Trophoblast cell (in vitro differentiated cells and primary cell): ENCODE measurements around the gene UBR7.

Source experiments
- DNase-seq, 2 donors: peaks; one replicate each; pipeline ENCODE4 v3.0.0-alpha.2; 2016
- H2AFZ ChIP-seq: 2 replicates; pipeline ENCODE4 v1.6.1; 2013; ENCODE audit warnings: low read length, moderate library complexity, mild to moderate bottlenecking; ENCODE audit not compliant: insufficient read depth, poor library complexity
- H2AK5ac ChIP-seq: 2 replicates; pipeline ENCODE4 v1.6.1; 2013; ENCODE audit warnings: mild to moderate bottlenecking, low read length
- H2BK120ac ChIP-seq: 2 replicates; pipeline ENCODE4 v1.6.1; 2013; ENCODE audit warnings: low read length, mild to moderate bottlenecking, moderate library complexity; ENCODE audit not compliant: insufficient read depth, poor library complexity
- H2BK12ac ChIP-seq: 2 replicates; pipeline ENCODE4 v1.6.1; 2013; ENCODE audit warnings: mild to moderate bottlenecking, low read length, moderate library complexity
- H2BK5ac ChIP-seq: 2 replicates; pipeline ENCODE4 v1.6.1; 2013; ENCODE audit warnings: low read length, low read depth, moderate library complexity, mild to moderate bottlenecking; ENCODE audit not compliant: poor library complexity
- H3K14ac ChIP-seq: 2 replicates; pipeline ENCODE4 v1.6.1; 2013; ENCODE audit warnings: mild to moderate bottlenecking, low read length
- H3K18ac ChIP-seq: 2 replicates; pipeline ENCODE4 v1.6.1; 2013; ENCODE audit warnings: mild to moderate bottlenecking, low read length
- H3K23ac ChIP-seq: 2 replicates; pipeline ENCODE4 v1.6.1; 2013; ENCODE audit warnings: low read length
- H3K27ac ChIP-seq: 2 replicates; pipeline ENCODE4 v1.5.1; 2013; ENCODE audit warnings: low read depth, mild to moderate bottlenecking, inconsistent platforms, low read length, moderate library complexity
- H3K27me3 ChIP-seq: 2 replicates; pipeline ENCODE4 v1.6.1; 2013; ENCODE audit warnings: inconsistent platforms, mild to moderate bottlenecking, low read length, moderate library complexity; ENCODE audit not compliant: insufficient read depth
- H3K36me3 ChIP-seq, 2 experiments: 1 replicate in 1 of 2; 2 replicates in 1 of 2; pipeline ENCODE4 v1.6.1; 2013; ENCODE audit warnings: low read length in 2 of 2, mild to moderate bottlenecking in 2 of 2, moderate library complexity in 1 of 2; ENCODE audit not compliant: insufficient read depth in 2 of 2, control insufficient read depth in 1 of 2
- H3K4ac ChIP-seq: 2 replicates; pipeline ENCODE4 v1.6.1; 2013; ENCODE audit warnings: low read depth, mild to moderate bottlenecking, low read length, moderate library complexity
- H3K4me1 ChIP-seq, 2 experiments: 1 replicate in 1 of 2; 2 replicates in 1 of 2; pipeline ENCODE4 v1.6.1; 2013; ENCODE audit warnings: low read length in 2 of 2, mild to moderate bottlenecking in 2 of 2, moderate library complexity in 1 of 2; ENCODE audit not compliant: insufficient read depth in 2 of 2, control insufficient read depth in 1 of 2
- H3K4me2 ChIP-seq: 2 replicates; pipeline ENCODE4 v1.6.1; 2013; ENCODE audit warnings: inconsistent platforms, mild to moderate bottlenecking, low read length, moderate library complexity
- H3K4me3 ChIP-seq: 2 replicates; pipeline ENCODE4 v1.5.1; 2013; ENCODE audit warnings: mild to moderate bottlenecking, low read depth, low read length, inconsistent platforms
- H3K79me1 ChIP-seq: one replicate; pipeline ENCODE4 v1.6.1; 2013; ENCODE audit warnings: low read length
- H3K79me2 ChIP-seq: 2 replicates; pipeline ENCODE4 v1.6.1; 2013; ENCODE audit warnings: low read length, mild to moderate bottlenecking; ENCODE audit not compliant: control insufficient read depth, insufficient read depth, poor library complexity
- H3K9ac ChIP-seq: 2 replicates; pipeline ENCODE4 v1.6.1; 2013; ENCODE audit warnings: mild to moderate bottlenecking, low read length
- H3K9me3 ChIP-seq: 2 replicates; pipeline ENCODE4 v1.6.1; 2013; ENCODE audit warnings: low read depth, mild to moderate bottlenecking, control low read depth, inconsistent platforms, low read length; ENCODE audit not compliant: insufficient read depth
- H4K12ac ChIP-seq: 2 replicates; pipeline ENCODE4 v1.6.1; 2013; ENCODE audit warnings: low read depth, mild to moderate bottlenecking, low read length, moderate library complexity
- H4K8ac ChIP-seq: 2 replicates; pipeline ENCODE4 v1.6.1; 2013; ENCODE audit warnings: low read depth, mild to moderate bottlenecking, low read length, moderate library complexity
- H4K91ac ChIP-seq: one replicate; pipeline ENCODE4 v1.6.1; 2013; ENCODE audit warnings: low read depth, mild to moderate bottlenecking, low read length, moderate library complexity
- WGBS: extraction: QIAGEN DNeasy Blood & Tissue Kit; methylation state at CpG from one replicate; pipeline ENCODE4 v1.1.7; 2013; ENCODE audit warnings: missing lambda C conversion rate; ENCODE audit not compliant: insufficient read length, insufficient coverage; ENCODE audit errors: extremely low coverage; 5-methylcytosine and 5-hydroxymethylcytosine counted together

Gene UBR7

DNA sequence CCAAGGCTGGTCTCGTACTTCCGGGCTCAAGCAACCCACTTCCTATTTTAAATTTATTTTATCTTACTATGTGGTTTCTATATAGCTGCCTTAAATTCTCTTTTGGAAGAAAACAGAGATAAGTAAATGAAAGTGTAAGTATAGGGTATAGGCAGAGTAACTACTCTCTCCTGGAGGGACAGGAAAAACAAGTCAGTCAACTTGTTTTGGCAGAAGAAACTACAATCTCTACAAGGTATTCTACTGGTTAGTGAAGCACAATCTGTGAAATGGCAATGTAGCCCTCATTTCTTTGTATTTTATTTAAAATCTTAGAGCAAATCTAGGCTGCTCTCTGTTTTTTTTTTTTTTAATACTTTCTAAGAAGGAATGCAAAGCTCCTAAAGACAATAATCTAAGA is 55.4 kb downstream of the UBR7 start:
- no peak overlapping the region for H3K18ac ChIP-seq
- H4K91ac ChIP-seq: no peak overlapping the region
- no peak overlapping the region for H3K4me2 ChIP-seq
- no peak overlapping the region for H3K9ac ChIP-seq
- no peak overlapping the region for H3K4me3 ChIP-seq
- DNase-seq: peak; percentile 56 to 93
- H4K12ac ChIP-seq: no peak overlapping the region
- peaks cover 5% of the 10 kb centered on the region for H3K79me1 ChIP-seq
- H3K14ac ChIP-seq: no peak overlapping the region
- H2AK5ac ChIP-seq: no peak overlapping the region
- no peak overlapping the region for H2AFZ ChIP-seq
- H3K79me2 ChIP-seq: no peaks in the 10 kb centered on the region
- peaks cover 2 to 3% of the 10 kb centered on the region in 2 experiments for H3K36me3 ChIP-seq
- H3K23ac ChIP-seq: no peak overlapping the region
- H3K27me3 ChIP-seq: no peaks in the 10 kb centered on the region
- H2BK120ac ChIP-seq: no peak overlapping the region
- H2BK5ac ChIP-seq: peak overlapping the region; percentile 56
- no peak overlapping the region for H2BK12ac ChIP-seq
- whole genome bisulfite sequencing: no CpG with 5 or more reads among the region's 2 CpGs
- no peak overlapping the region for H4K8ac ChIP-seq
- no peaks in the 10 kb centered on the region for H3K9me3 ChIP-seq
- peaks cover 2 to 6% of the 10 kb centered on the region in 2 experiments for H3K4me1 ChIP-seq
- H3K27ac ChIP-seq: peak overlapping the region; percentile 78
- no peak overlapping the region for H3K4ac ChIP-seq

GRCh38 chr14:93263416-93263815 is 56.4 kb downstream of the UBR7 start:
- H4K8ac ChIP-seq: no peak overlapping the region
- peak in 1 of 2 donors; percentile 10 for DNase-seq
- no peak overlapping the region for H4K12ac ChIP-seq
- no peak overlapping the region for H2AK5ac ChIP-seq
- no peak overlapping the region for H2BK5ac ChIP-seq
- H3K9me3 ChIP-seq: no peaks in the 10 kb centered on the region
- no peak overlapping the region for H2AFZ ChIP-seq
- no peak overlapping the region for H3K9ac ChIP-seq
- H3K27me3 ChIP-seq: no peaks in the 10 kb centered on the region
- WGBS: no CpG with 5 or more reads among the region's 1 CpG
- H3K79me1 ChIP-seq: peaks cover 5% of the 10 kb centered on the region
- H2BK120ac ChIP-seq: no peak overlapping the region
- peak overlapping the region; percentile 14 for H3K27ac ChIP-seq
- H3K23ac ChIP-seq: no peak overlapping the region
- H3K18ac ChIP-seq: no peak overlapping the region
- peaks cover 2 to 6% of the 10 kb centered on the region in 2 experiments for H3K4me1 ChIP-seq
- peaks cover 2 to 3% of the 10 kb centered on the region in 2 experiments for H3K36me3 ChIP-seq
- H3K4me2 ChIP-seq: no peak overlapping the region
- no peak overlapping the region for H4K91ac ChIP-seq
- H3K4me3 ChIP-seq: no peak overlapping the region
- H3K4ac ChIP-seq: no peak overlapping the region
- H2BK12ac ChIP-seq: no peak overlapping the region
- H3K14ac ChIP-seq: no peak overlapping the region
- H3K79me2 ChIP-seq: no peaks in the 10 kb centered on the region

DNA sequence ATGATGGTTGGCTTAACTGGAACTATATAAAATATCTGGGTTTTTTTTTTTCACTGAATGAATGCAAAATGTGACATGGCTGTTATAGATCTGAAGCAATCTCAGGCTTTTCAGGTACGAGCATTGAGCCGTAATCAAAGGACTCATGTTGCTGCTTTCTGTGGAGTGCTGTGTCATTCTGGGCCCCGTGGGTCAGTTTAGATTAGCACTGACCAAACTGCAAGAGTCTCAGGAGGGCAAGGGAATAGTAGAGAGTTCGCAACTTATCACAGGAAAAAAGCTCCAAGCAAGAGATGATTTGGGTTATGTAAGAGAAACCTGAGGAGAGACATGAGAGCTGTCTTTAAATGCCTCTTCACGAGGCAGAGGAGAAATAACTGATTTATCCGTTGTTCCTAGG is 59.1 kb downstream of the UBR7 start:
- no peak overlapping the region for H2BK12ac ChIP-seq
- H3K79me1 ChIP-seq: peaks cover 2% of the 10 kb centered on the region
- no peak for DNase-seq
- H3K36me3 ChIP-seq: peaks cover 2 to 3% of the 10 kb centered on the region in 2 experiments
- no peak overlapping the region for H3K4me3 ChIP-seq
- no peak overlapping the region for H4K91ac ChIP-seq
- H3K27ac ChIP-seq: no peak overlapping the region
- no peak overlapping the region for H2AK5ac ChIP-seq
- H3K9me3 ChIP-seq: no peaks in the 10 kb centered on the region
- WGBS: no CpG with 5 or more reads among the region's 6 CpGs
- H4K8ac ChIP-seq: no peak overlapping the region
- H4K12ac ChIP-seq: no peak overlapping the region
- no peak overlapping the region for H3K23ac ChIP-seq
- H3K9ac ChIP-seq: no peak overlapping the region
- no peak overlapping the region for H3K4me2 ChIP-seq
- H2BK120ac ChIP-seq: no peak overlapping the region
- peaks cover 1% of the 10 kb centered on the region for H3K79me2 ChIP-seq
- no peak overlapping the region for H3K4ac ChIP-seq
- no peak overlapping the region for H2BK5ac ChIP-seq
- no peaks in the 10 kb centered on the region for H3K27me3 ChIP-seq
- no peak overlapping the region for H3K14ac ChIP-seq
- no peak overlapping the region for H2AFZ ChIP-seq
- H3K4me1 ChIP-seq: peaks cover 0 to 6% of the 10 kb centered on the region in 2 experiments
- no peak overlapping the region for H3K18ac ChIP-seq

DNA sequence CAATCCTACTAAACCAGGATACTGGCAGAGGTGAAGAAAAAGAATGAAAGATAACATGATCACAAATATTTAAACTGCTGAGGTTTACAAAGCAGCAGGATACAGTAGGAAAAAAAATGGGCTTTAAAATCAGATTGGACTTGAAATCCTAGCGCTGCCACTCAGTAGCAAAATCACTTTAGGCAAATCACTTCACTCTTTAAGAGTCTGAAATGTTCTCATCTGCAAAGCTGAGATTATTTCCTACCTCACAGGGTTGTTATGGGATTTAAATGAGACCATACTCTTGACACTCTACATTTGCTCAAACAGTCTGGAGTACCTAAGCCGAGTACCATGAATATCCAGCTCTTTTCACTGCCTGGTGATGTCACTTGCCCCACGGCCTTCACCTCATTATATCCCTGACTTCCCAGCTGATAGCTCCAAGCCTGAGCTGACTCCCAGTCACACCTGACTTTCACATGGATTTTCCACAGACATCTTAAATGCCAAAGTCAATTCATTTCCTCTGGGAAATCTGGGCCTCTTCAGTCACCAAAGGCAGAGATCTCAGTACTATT is 60.2 kb downstream of the UBR7 start:
- Histone ChIP-seq H2AFZ (no peak overlapping the region), H3K4me1 (peaks cover 0 to 6% of the 10 kb centered on the region in 2 experiments), H4K91ac (no peak overlapping the region), H3K27ac (no peak overlapping the region), H3K23ac (no peak overlapping the region), H3K9ac (no peak overlapping the region), H4K8ac (no peak overlapping the region), H3K4ac (no peak overlapping the region), H3K79me1 (peaks cover 2% of the 10 kb centered on the region), H2BK5ac (no peak overlapping the region), H3K36me3 (peaks cover 3 to 7% of the 10 kb centered on the region in 2 experiments), H2AK5ac (no peak overlapping the region), H2BK120ac (no peak overlapping the region), H3K4me2 (no peak overlapping the region), H3K18ac (no peak overlapping the region), H3K14ac (no peak overlapping the region), H3K4me3 (no peak overlapping the region), H2BK12ac (no peak overlapping the region), H3K9me3 (no peaks in the 10 kb centered on the region), H3K79me2 (peaks cover 1% of the 10 kb centered on the region), H4K12ac (no peak overlapping the region), H3K27me3 (no peaks in the 10 kb centered on the region)
- no CpG with 5 or more reads among the region's 3 CpGs for WGBS
- no peak for DNase-seq
